K562 (cell line): ENCODE results near the gene CORO1A. TPM values are rescaled to one million over a fixed set of nuclear protein-coding genes. Genes with fewer than 3 reads are reported as not detected.

Source experiments
- ATAC-seq: fragments of 200-7000 bp; cut with Tn5 transposase; 3 replicates; pipeline ENCODE4 v1.9.1; 2020; ENCODE audit warnings: moderate library complexity
- BruUV-seq: library from RNA; stranded (reverse); fragments of 400-500 nt; replicated peaks from 2 replicates; lab custom pipeline; 2021; lab: Mats Ljungman, UMichigan
- CTCF ChIA-PET: fragments of 300-600 bp; formaldehyde crosslinking; extraction: SDS; loops from one replicate; lab custom pipeline; 2021; ENCODE audit warnings: low intra/inter-chr PET ratio; lab: Yijun Ruan, JAX
- POLR2A ChIA-PET: fragments of 300-600, 350-650 bp; sonication (Branson Sonifier 250); formaldehyde crosslinking; extraction: SDS; loops from one replicate; lab custom pipeline; 2021; ENCODE audit warnings: antibody characterized with exemption, inconsistent platforms; lab: Yijun Ruan, JAX
- DNase-seq, 4 experiments: peaks; one replicate each; pipeline versions ENCODE4 v3.0.0 to v3.0.0-alpha.2; 2011 to 2018; ENCODE audit warnings: low spot score in 3 of 4, mixed read lengths in 3 of 4; ENCODE audit errors: extremely low read depth in 1 of 4
- FAIRE-seq: peaks from 2 replicates; lab custom pipeline; 2011; peaks lifted over from hg19 to GRCh38; lab: Jason Lieb, UNC
- H2AFZ ChIP-seq: 2 replicates; pipeline ENCODE4 v1.6.0; 2011; ENCODE audit warnings: low read depth, low read length, control low read depth, inconsistent platforms
- H3K27ac ChIP-seq: fragments of 200-600 bp; 3 replicates; pipeline ENCODE4 v1.8.0; 2011; ENCODE audit warnings: low read depth, mild to moderate bottlenecking, control low read depth, inconsistent platforms, low read length, moderate library complexity, mixed read lengths; ENCODE audit errors: extremely low read depth
- H3K27me3 ChIP-seq, 2 experiments: fragments of 300-600 bp in 1 of 2; 2 replicates in 1 of 2; 3 replicates in 1 of 2; pipeline versions ENCODE4 v1.6.0 to v1.8.0; 2011; ENCODE audit warnings: inconsistent platforms in 2 of 2, low read length in 2 of 2, mild to moderate bottlenecking in 1 of 2, mixed read lengths in 1 of 2, moderate library complexity in 1 of 2; ENCODE audit not compliant: control insufficient read depth in 2 of 2, insufficient read depth in 2 of 2
- H3K36me3 ChIP-seq: fragments of 300-600 bp; 3 replicates; pipeline ENCODE4 v1.8.0; 2011; ENCODE audit warnings: mild to moderate bottlenecking, low read length, inconsistent platforms; ENCODE audit not compliant: control insufficient read depth, insufficient read depth
- H3K4me1 ChIP-seq, 2 experiments: fragments of 200-600 bp in 1 of 2; replicated peaks in 1 of 2; 2 replicates in 1 of 2; 3 replicates in 1 of 2; pipeline versions ENCODE4 v1.5.1 to v1.8.0; 2011; ENCODE audit warnings: inconsistent platforms in 2 of 2, low read length in 2 of 2, mild to moderate bottlenecking in 1 of 2, mixed read lengths in 1 of 2, moderate library complexity in 1 of 2; ENCODE audit not compliant: control insufficient read depth in 2 of 2, insufficient read depth in 2 of 2
- H3K4me2 ChIP-seq: 2 replicates; pipeline ENCODE4 v1.6.1; 2011; ENCODE audit warnings: low read length, control low read depth, inconsistent platforms, mixed read lengths; ENCODE audit not compliant: insufficient read depth
- H3K4me3 ChIP-seq: fragments of 200-600 bp; sonication (generic), shearing (Covaris generic); 2 replicates; pipeline ENCODE4 v1.5.1; 2016; ENCODE audit warnings: control low read depth, inconsistent platforms
- H3K79me2 ChIP-seq: fragments of 200-600 bp; 3 replicates; pipeline ENCODE4 v1.8.0; 2011; ENCODE audit warnings: low read length, inconsistent platforms; ENCODE audit not compliant: control insufficient read depth, insufficient read depth
- H3K9ac ChIP-seq, 2 experiments: 2 replicates each; pipeline versions ENCODE4 v1.6.0 to v1.6.1; 2011; ENCODE audit warnings: low read depth in 2 of 2, low read length in 2 of 2, control low read depth in 1 of 2, inconsistent platforms in 1 of 2, mild to moderate bottlenecking in 1 of 2, mixed read lengths in 1 of 2; ENCODE audit not compliant: insufficient read depth in 1 of 2
- H3K9me1 ChIP-seq: one replicate; pipeline ENCODE4 v1.6.0; 2011; ENCODE audit warnings: inconsistent platforms, mild to moderate bottlenecking, low read length, moderate library complexity; ENCODE audit not compliant: control insufficient read depth, insufficient read depth
- H3K9me3 ChIP-seq: replicated peaks from 2 replicates; pipeline ENCODE4 v1.5.1; 2011; ENCODE audit warnings: low read depth, low read length, inconsistent platforms; ENCODE audit not compliant: control insufficient read depth, insufficient read depth
- H4K20me1 ChIP-seq: replicated peaks from 2 replicates; pipeline ENCODE4 v1.6.1; 2011; ENCODE audit warnings: low read length, inconsistent platforms, mixed read lengths; ENCODE audit not compliant: control insufficient read depth, insufficient read depth
- CCNT2 ChIP-seq: IDR thresholded peaks from 2 replicates; pipeline ENCODE4 v1.6.1; 2011; ENCODE audit warnings: borderline replicate concordance, low read depth, mild to moderate bottlenecking, moderate library complexity, mixed read lengths, low read length; ENCODE audit not compliant: insufficient read length; ENCODE audit errors: extremely low read depth
- CHD7 ChIP-seq: fragments of 200-600 bp; sonication (generic); IDR thresholded peaks from one replicate; pipeline ENCODE4 v1.6.1; 2012; ENCODE audit warnings: mild to moderate bottlenecking, low read depth, low read length, inconsistent platforms
- ELF2 ChIP-seq: fragments of 250-450 bp; sonication (Bioruptor Pico); IDR thresholded peaks from 2 replicates; pipeline ENCODE4 v1.5.0; 2021; ENCODE audit warnings: mild to moderate bottlenecking
- HLTF ChIP-seq: fragments of 450-650 bp; IDR thresholded peaks from 2 replicates; pipeline ENCODE4 v1.6.1; 2016
- NFXL1 ChIP-seq: fragments of 450-650 bp; formaldehyde crosslinking; IDR thresholded peaks from 2 replicates; pipeline ENCODE4 v1.4.0; 2021; ENCODE audit warnings: mild to moderate bottlenecking
- SIN3B ChIP-seq: fragments of 450-650 bp; IDR thresholded peaks from 2 replicates; pipeline ENCODE4 v1.6.1; 2017; ENCODE audit warnings: low read depth, mild to moderate bottlenecking, moderate library complexity
- SRSF7 ChIP-seq: fragments of 200-400 bp; formaldehyde crosslinking; optimal IDR thresholded peaks from 2 replicates; pipeline ENCODE3; 2017; ENCODE audit warnings: mild to moderate bottlenecking, low read depth, low read length
- TAF9B ChIP-seq: fragments of 450-650 bp; IDR thresholded peaks from 2 replicates; pipeline ENCODE4 v1.6.1; 2018; ENCODE audit warnings: mild to moderate bottlenecking; ENCODE audit not compliant: partially characterized antibody
- ZC3H11A ChIP-seq: IDR thresholded peaks from 2 replicates; pipeline ENCODE4 v1.6.1; 2012; ENCODE audit warnings: low read depth, low read length, improper control_type of control experiment
- ZNF778 ChIP-seq: fragments of 450-650 bp; formaldehyde crosslinking; IDR thresholded peaks from 2 replicates; pipeline ENCODE4 v1.4.0; 2020; ENCODE audit warnings: mild to moderate bottlenecking, moderate library complexity
- WGBS: fragments of 100-300 bp; shearing (Covaris generic); methylation state at CpG from one replicate; pipeline ENCODE4 v1.1.6; 2016; ENCODE audit warnings: low coverage, mixed read lengths; ENCODE audit not compliant: insufficient coverage; ENCODE audit errors: missing lambda C conversion rate; 5-methylcytosine and 5-hydroxymethylcytosine counted together
- in situ Hi-C: fragments of 300-500 bp; cut with MboI; formaldehyde crosslinking; loops from 4 replicates; pipeline ENCODE4 v1.15.0; 2018; ENCODE audit warnings: inconsistent platforms, mixed read lengths
- intact Hi-C: fragments of 100-400 bp; cut with micrococcal nuclease; formaldehyde crosslinking; loops from 2 replicates; pipeline ENCODE4 v1.14.2; 2022
- polyA plus RNA-seq, 8 experiments: library from polyadenylated mRNA; depleted of rRNA in 4 of 8; stranded (reverse) in 5 of 8; unstranded in 3 of 8; fragments of >200 nt; fragmentation: Nextera tagmentation in 2 of 8; fragmentation: Illumina TruSeq in 1 of 8; extraction: Ambion mirVana in 2 of 8; extraction: Trizol in 1 of 8; gene quantifications; 2 replicates each; pipeline versions ENCODE4 v1.2.1 to v1.2.3, GENCODE V29; 2011 to 2014; ENCODE audit warnings: inconsistent platforms in 1 of 8, missing spikeins in 1 of 8
- total RNA-seq, 7 experiments: library from RNA; depleted of rRNA in 6 of 7; stranded (reverse); fragments of >200 nt in 6 of 7; fragmentation: Illumina TruSeq in 2 of 7; extraction: Trizol in 2 of 7; gene quantifications; 2 replicates each; pipeline versions ENCODE4 v1.2.1 to v1.2.3, GENCODE V29; 2011 to 2021; ENCODE audit warnings: low replicate concordance in 1 of 7
- TF ChIP-seq, protein P1 (sequence below): fragments of 250-450 bp; sonication (Bioruptor Pico); IDR thresholded peaks from 2 replicates; pipeline ENCODE4 v1.8.0; 2022; ENCODE audit warnings: inconsistent platforms, mild to moderate bottlenecking, moderate library complexity, borderline replicate concordance

The CORO1A gene
- total and polyA plus RNA-seq, 9 of the 15 experiments (the other 6 are each of a cell fraction or from before 2014, with no cell fraction given) = 0.22 to 23.8 (median 7.6) TPM

GRCh38 chr16:30137897-30138296 lies 45.5 kb upstream of the CORO1A start:
- Histone ChIP-seq H3K36me3 (no peaks in the 10 kb centered on the region), H3K4me2 (no peak overlapping the region), H4K20me1 (no peaks in the 10 kb centered on the region), H3K4me3 (no peak overlapping the region), H3K27ac (no peak overlapping the region), H2AFZ (no peak overlapping the region), H3K4me1 (peaks cover 6 to 7% of the 10 kb centered on the region in 2 experiments; a peak in 4 of 5 replicates), H3K27me3 (no peaks in the 10 kb centered on the region), H3K79me2 (no peaks in the 10 kb centered on the region), H3K9ac (peak overlapping the region in 1 of 2 experiments; percentile 80; a peak in 1 of 4 replicates), H3K9me1 (no peaks in the 10 kb centered on the region), H3K9me3 (no peaks in the 10 kb centered on the region)
- no peak for DNase-seq
- BruUV-seq = no TSS peak
- POLR2A ChIA-PET = interaction anchor here (1.0 kb wide), 1 partner anchor 8 kb away, joined by 5 read pairs; no protein-coding TSS in a partner anchor
- CTCF ChIA-PET = no interaction called here
- WGBS = 49% methylated on average over 6 of the region's 8 CpGs
- FAIRE-seq = no peak
- peak; percentile 31; the same call in 1 of the 3 replicates for ATAC-seq
- in situ Hi-C loops = loop anchor here (25.0 kb wide), 1 partner anchor 676 kb away; the partner anchor contains the start of genes BOLA2, SLX1B and SULT1A4
- intact Hi-C loops = no loop called here
- TF ChIP-seq SIN3B = no peak
- TF ChIP-seq HLTF = no peak
- no peak for TF ChIP-seq TAF9B
- TF ChIP-seq, protein P1, sequence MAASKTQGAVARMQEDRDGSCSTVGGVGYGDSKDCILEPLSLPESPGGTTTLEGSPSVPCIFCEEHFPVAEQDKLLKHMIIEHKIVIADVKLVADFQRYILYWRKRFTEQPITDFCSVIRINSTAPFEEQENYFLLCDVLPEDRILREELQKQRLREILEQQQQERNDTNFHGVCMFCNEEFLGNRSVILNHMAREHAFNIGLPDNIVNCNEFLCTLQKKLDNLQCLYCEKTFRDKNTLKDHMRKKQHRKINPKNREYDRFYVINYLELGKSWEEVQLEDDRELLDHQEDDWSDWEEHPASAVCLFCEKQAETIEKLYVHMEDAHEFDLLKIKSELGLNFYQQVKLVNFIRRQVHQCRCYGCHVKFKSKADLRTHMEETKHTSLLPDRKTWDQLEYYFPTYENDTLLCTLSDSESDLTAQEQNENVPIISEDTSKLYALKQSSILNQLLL (CRISPR knock-in tag) = no peak
- TF ChIP-seq CCNT2 = no peak
- no peak for TF ChIP-seq ZC3H11A
- TF ChIP-seq SRSF7 = no peak
- no peak for TF ChIP-seq ELF2
- no peak for TF ChIP-seq ZNF778 (CRISPR knock-in tag)
- TF ChIP-seq CHD7 = no peak
- TF ChIP-seq NFXL1 = no peak
